Activated CD8-positive, alpha-beta memory T cell treated with anti-CD3 and anti-CD28 coated beads for 48 hours (primary cell): ENCODE results near the gene COMT.
"Not testable (repeated sequence)": the region's sequence is repeated elsewhere in the genome, so short reads cannot be mapped to it uniquely, and the experiment has no call there.

Source experiments
- DNase-seq, 3 experiments: peaks; one replicate each; pipeline ENCODE4 v3.0.0-alpha.2; 2020; ENCODE audit warnings: low read depth in 2 of 3, low spot score in 2 of 3

The COMT gene

GRCh38 chr22:19941365-19942082, at the start of gene COMT, which contains the start of gene TXNRD2:
COMT (plus strand) TSS chr22:19941772; CDS start chr22:19962527, 20,755 bp downstream.
TXNRD2 (minus strand) TSS chr22:19941818; CDS start chr22:19941803, 15 bp downstream.
- peak; percentile 43 to 60 (median 51) for DNase-seq

- DNase-seq: peak; percentile 28 to 37 (median 33)
Observed at GRCh38 chr22:19892257-19892879, 49.2 kb upstream of the COMT start.

DNA sequence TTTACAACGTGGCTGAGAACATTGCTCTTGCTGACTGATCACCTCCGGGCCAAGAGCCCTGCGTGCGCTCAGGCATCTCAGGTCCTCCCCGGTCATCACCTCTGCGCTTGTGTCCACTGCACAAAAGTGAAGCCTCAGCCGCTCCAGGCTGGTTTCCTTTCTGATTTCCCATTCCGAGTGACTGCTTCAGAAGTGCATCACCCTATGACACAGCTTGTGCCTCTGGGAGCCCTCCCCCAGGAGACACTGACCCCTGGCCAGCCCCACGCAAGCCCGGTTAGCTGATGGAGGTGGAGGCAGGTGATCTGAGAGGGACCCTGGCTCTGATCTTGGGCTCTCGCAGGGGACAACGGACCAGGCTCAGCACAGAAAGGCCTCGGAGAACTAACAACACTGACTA, 48.6 kb upstream of the COMT start:
- DNase-seq: no peak

- no peak for DNase-seq
Observed at GRCh38 chr22:19893363-19893762, 48.2 kb upstream of the COMT start.

DNA sequence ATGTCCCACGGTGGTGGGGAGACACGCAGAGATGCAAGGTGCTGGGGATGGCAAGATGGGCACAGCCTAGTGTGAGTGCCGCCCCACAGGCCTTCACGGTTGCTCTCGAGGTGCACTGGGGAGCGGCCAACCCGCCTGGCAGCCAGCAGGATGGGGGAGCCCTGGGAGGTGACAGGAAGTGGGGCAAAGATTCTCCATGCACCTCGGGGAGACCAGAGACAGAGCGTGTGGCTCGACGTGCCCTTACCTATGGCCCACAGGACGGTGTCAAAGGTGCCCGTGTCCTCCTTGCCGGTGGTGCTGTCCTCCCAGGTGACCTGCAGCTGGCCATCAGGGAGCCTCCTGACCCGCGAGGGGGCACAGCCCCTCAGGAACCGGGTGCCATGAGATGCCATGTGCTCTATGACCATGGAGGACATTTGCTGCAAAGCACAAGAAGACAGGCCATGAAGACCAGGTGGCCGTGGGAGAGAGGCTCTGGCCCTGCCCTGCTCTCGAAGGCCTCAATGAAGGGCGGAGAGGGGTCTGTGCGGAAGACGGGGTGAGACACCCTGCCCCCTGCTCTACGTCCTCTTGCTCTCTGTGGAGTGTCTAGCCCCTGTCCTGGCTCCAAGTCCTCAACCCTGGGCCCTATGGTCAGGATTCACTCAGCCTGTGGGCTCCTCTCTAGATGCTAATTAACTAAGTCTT, 46.3 kb upstream of the COMT start:
- no peak for DNase-seq

- no peak for DNase-seq
Observed at GRCh38 chr22:19896665-19897355, 44.8 kb upstream of the COMT start.

GRCh38 chr22:19897726-19898125, 43.8 kb upstream of the COMT start:
- DNase-seq: no peak

DNA sequence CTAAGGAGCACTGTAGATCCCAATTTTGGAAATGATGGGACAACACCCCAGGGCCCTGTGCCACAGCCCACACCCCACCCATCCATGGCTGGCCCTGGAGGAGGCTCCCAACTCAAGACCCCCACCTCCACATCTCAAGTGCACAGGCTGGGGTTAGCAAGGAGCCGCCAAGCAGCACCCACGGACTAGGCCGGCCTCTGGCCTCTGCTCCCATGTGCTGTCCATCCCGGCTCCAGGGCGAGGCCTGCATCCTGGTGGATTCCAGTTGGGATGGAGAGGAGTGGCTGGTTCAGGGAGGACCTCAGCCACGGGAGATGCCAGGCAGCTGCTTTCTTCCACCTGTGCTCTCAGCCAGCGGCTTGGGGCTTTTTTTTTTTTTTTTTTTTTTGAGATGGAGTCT, 43.4 kb upstream of the COMT start:
- DNase-seq: no peak

GRCh38 chr22:19898831-19899567, 42.6 kb upstream of the COMT start:
- DNase-seq: no peak

GRCh38 chr22:19900707-19901436, 40.7 kb upstream of the COMT start:
- no peak for DNase-seq

GRCh38 chr22:19901577-19902244, 39.9 kb upstream of the COMT start:
- no peak for DNase-seq

DNA sequence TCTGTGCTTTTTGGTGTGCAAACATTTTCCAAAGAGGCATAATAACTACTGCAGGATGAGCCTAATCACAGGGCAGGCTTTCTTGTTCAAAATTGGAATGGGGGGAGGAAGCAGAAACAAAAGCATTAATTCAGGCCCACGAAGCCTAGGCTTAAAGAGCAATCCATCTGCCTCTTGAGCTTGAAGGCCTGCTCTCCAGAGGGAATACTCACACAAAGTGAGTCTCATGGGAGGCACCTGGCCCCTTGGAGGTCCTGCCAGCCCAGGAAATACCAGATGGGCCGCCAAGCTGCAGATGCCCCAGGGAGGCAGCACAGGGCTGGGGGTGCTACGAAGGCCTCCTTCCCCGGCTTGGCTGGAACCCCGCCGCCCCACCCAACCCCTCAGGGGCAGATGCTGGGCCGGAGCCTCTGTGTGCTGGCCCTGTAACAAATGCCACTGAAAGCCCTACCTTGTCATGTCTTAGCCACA, 39.3 kb upstream of the COMT start:
- no peak for DNase-seq

DNA sequence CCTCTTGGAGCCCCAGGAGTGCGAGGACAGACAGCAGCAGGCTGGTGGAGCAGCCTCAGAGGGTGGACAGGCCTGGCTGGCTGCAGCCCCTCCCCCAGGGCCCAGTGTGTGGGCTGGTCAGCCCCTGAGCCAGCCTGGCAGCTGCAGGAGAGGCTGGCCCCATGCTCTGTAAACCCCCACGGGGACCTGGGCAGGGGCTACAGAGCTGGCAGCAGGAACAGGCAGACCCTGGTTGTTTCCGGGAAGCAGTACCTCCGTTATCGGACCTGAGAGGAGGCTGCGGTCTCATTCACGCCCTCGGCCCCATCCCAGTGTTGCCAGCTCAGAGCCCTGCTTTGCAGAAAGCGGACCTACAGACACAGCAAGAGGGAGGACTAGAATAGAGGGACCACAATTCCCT, 38.5 kb upstream of the COMT start:
- no peak for DNase-seq

- no peak for DNase-seq
Observed at GRCh38 chr22:19903513-19903912, 38.1 kb upstream of the COMT start.

GRCh38 chr22:19904174-19904856, 37.3 kb upstream of the COMT start:
- no peak for DNase-seq

- no peak for DNase-seq
Observed at GRCh38 chr22:19904935-19905334, 36.6 kb upstream of the COMT start.

- DNase-seq: no peak
Observed at GRCh38 chr22:19905347-19906276, 36.0 kb upstream of the COMT start.

GRCh38 chr22:19906864-19907263, 34.7 kb upstream of the COMT start:
- not testable (repeated sequence) for DNase-seq
